HL-60 (cell line): Measurements from ENCODE around the gene DPH1.

Experiments
- DNase-seq, 2 experiments: peaks; one replicate each; pipeline ENCODE4 v3.0.0-alpha.2; 2010 to 2020; ENCODE audit warnings: low read depth in 1 of 2, low spot score in 1 of 2
- H3K27ac ChIP-seq: fragments of 250-450 bp; sonication (Bioruptor Pico); replicated peaks from 2 replicates; pipeline ENCODE4 v1.5.1; 2020; ENCODE audit warnings: mild to moderate bottlenecking, moderate library complexity
- H3K27me3 ChIP-seq: fragments of 250-450 bp; sonication (Bioruptor Pico); 2 replicates; pipeline ENCODE4 v1.5.1; 2021; ENCODE audit warnings: mild to moderate bottlenecking, moderate library complexity; ENCODE audit not compliant: insufficient read depth, poor library complexity, severe bottlenecking
- H3K4me3 ChIP-seq: replicated peaks from 2 replicates; pipeline ENCODE4 v1.5.1; 2011; ENCODE audit warnings: mild to moderate bottlenecking, control low read depth, low read length; ENCODE audit not compliant: insufficient read depth
- GABPA ChIP-seq: IDR thresholded peaks from 2 replicates; pipeline ENCODE4 v1.6.1; 2012; ENCODE audit warnings: low read depth
- POLR2AphosphoS5 ChIP-seq: IDR thresholded peaks from 2 replicates; pipeline ENCODE4 v1.6.1; 2012; ENCODE audit warnings: low read depth
- SPI1 ChIP-seq: IDR thresholded peaks from 2 replicates; pipeline ENCODE4 v1.6.1; 2012; ENCODE audit warnings: low read depth, mild to moderate bottlenecking, borderline replicate concordance
- TF ChIP-seq, protein P1 (sequence below): IDR thresholded peaks from one replicate; pipeline ENCODE4 v1.5.1; 2011; ENCODE audit warnings: low read length, control low read depth, inconsistent platforms; ENCODE audit not compliant: insufficient read depth
- TF ChIP-seq, protein P2 (sequence below): IDR thresholded peaks from 2 replicates; pipeline ENCODE4 v1.6.1; 2012; ENCODE audit warnings: low read depth; ENCODE audit not compliant: insufficient replicate concordance

DPH1 gene

DNA sequence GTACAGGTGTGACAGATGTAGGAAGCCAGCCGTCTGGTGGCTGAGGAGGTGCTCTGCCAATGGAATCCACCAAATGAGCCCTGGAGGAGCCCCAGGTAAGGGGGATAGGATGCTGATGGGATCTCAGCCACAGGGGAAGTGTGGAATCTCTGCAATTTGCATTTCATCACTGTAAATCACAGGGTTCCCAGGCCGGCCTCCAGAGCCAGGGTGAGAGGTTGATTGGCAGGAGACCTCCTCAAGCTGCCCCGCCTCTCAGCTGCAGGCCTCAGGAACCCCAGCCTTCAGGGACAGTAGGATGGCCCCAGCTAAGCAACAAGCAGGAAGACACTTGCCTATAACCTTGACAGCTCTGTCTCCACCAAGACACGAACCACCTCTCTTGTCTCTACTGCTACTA lies 44.3 kb upstream of the DPH1 start:
- DNase-seq, result no peak
- H3K4me3 ChIP-seq, result no peak overlapping the region
- no peak overlapping the region for H3K27ac ChIP-seq
- no peak for TF ChIP-seq POLR2AphosphoS5
- no peak for TF ChIP-seq GABPA
- TF ChIP-seq, protein P1, sequence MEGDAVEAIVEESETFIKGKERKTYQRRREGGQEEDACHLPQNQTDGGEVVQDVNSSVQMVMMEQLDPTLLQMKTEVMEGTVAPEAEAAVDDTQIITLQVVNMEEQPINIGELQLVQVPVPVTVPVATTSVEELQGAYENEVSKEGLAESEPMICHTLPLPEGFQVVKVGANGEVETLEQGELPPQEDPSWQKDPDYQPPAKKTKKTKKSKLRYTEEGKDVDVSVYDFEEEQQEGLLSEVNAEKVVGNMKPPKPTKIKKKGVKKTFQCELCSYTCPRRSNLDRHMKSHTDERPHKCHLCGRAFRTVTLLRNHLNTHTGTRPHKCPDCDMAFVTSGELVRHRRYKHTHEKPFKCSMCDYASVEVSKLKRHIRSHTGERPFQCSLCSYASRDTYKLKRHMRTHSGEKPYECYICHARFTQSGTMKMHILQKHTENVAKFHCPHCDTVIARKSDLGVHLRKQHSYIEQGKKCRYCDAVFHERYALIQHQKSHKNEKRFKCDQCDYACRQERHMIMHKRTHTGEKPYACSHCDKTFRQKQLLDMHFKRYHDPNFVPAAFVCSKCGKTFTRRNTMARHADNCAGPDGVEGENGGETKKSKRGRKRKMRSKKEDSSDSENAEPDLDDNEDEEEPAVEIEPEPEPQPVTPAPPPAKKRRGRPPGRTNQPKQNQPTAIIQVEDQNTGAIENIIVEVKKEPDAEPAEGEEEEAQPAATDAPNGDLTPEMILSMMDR, result no peak
- TF ChIP-seq SPI1, result no peak
- TF ChIP-seq, protein P2, sequence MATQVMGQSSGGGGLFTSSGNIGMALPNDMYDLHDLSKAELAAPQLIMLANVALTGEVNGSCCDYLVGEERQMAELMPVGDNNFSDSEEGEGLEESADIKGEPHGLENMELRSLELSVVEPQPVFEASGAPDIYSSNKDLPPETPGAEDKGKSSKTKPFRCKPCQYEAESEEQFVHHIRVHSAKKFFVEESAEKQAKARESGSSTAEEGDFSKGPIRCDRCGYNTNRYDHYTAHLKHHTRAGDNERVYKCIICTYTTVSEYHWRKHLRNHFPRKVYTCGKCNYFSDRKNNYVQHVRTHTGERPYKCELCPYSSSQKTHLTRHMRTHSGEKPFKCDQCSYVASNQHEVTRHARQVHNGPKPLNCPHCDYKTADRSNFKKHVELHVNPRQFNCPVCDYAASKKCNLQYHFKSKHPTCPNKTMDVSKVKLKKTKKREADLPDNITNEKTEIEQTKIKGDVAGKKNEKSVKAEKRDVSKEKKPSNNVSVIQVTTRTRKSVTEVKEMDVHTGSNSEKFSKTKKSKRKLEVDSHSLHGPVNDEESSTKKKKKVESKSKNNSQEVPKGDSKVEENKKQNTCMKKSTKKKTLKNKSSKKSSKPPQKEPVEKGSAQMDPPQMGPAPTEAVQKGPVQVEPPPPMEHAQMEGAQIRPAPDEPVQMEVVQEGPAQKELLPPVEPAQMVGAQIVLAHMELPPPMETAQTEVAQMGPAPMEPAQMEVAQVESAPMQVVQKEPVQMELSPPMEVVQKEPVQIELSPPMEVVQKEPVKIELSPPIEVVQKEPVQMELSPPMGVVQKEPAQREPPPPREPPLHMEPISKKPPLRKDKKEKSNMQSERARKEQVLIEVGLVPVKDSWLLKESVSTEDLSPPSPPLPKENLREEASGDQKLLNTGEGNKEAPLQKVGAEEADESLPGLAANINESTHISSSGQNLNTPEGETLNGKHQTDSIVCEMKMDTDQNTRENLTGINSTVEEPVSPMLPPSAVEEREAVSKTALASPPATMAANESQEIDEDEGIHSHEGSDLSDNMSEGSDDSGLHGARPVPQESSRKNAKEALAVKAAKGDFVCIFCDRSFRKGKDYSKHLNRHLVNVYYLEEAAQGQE, result no peak
- H3K27me3 ChIP-seq, result no peaks in the 10 kb centered on the region

DNA sequence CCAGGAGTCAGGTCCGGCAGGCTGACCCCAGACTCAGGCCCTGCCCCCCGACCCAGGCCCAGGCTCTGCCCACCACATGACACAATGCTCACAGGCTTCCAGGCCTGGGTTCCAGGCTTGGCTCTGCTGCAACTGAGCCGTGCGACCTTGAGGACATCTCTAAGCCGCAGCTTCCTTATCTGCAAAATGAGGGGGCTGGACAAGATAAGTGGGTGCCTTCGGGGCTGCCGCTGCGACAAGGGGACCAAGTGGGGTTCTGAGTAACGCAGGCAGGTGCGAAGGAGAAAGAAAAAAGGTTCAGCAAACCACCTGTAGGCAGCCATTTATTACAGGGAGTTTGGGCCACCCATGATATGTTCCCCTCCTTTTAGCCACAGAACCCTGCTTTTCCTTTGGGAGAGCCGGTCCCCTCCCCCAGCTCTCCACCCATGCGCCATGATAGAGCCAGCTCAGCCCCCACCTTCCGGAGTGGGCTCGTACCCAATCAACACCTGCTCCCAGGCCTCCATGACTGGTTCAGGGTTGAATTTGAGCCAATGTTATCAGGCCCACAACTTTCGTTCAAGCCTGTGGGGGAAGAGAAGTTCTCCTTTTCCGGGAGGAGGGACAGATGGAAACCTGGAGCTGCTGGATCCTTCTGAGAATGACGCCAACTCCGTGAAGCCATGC lies 43.0 kb upstream of the DPH1 start:
- H3K4me3 ChIP-seq, result no peak overlapping the region
- no peak for DNase-seq
- no peak overlapping the region for H3K27ac ChIP-seq
- H3K27me3 ChIP-seq, result no peaks in the 10 kb centered on the region
- TF ChIP-seq GABPA (no peak), SPI1 (no peak), POLR2AphosphoS5 (no peak)
- TF ChIP-seq, protein P1, result no peak
- TF ChIP-seq, protein P2, result no peak

DNA sequence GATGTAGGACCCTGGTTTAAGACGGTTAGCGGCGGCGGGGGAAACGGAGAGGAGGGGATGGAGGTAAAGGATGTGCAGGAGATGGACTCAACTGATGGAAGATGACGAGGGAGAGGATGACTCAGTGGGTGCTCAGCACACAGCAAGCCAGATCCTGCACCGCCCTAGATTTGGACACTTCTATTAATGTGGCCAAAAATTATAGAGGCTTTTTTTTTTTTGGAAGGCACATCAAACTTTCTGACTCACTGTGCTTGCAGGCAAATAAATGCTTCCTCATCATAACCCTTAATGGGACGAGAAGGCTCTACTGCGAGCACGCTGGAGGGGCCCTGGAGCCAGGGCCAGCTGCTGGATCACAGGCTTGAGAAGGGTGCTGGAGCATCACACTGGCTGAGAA lies 40.8 kb upstream of the DPH1 start:
- Histone ChIP-seq H3K27me3 (no peaks in the 10 kb centered on the region), H3K27ac (no peak overlapping the region)
- no peak for DNase-seq

More for the DNA sequence above, 40.8 kb upstream of the DPH1 start:
- TF ChIP-seq GABPA (no peak), POLR2AphosphoS5 (no peak)
- TF ChIP-seq, protein P2, result no peak
- no peak overlapping the region for H3K4me3 ChIP-seq
